MG63 (cell line): ENCODE measurements around the gene SEC24A. TPM values are rescaled to one million over a fixed set of nuclear protein-coding genes. Genes with fewer than 3 reads are reported as not detected.

Experiments
- DNase-seq: peaks from one replicate; pipeline ENCODE4 v3.0.0-alpha.2; 2020
- H3K27me3 ChIP-seq: fragments of 250-450 bp; sonication (Bioruptor Pico); 2 replicates; pipeline ENCODE4 v1.5.1; 2020; ENCODE audit warnings: mild to moderate bottlenecking, moderate library complexity
- H3K36me3 ChIP-seq: fragments of 250-450 bp; sonication (Bioruptor Pico); 2 replicates; pipeline ENCODE4 v1.5.1; 2020; ENCODE audit warnings: mild to moderate bottlenecking, moderate library complexity
- H3K4me3 ChIP-seq: fragments of 250-450 bp; sonication (Bioruptor Pico); 2 replicates; pipeline ENCODE4 v1.5.1; 2020; ENCODE audit warnings: mild to moderate bottlenecking, moderate library complexity
- H3K9me3 ChIP-seq: fragments of 250-450 bp; sonication (Bioruptor Pico); 2 replicates; pipeline ENCODE4 v1.5.1; 2020; ENCODE audit warnings: mild to moderate bottlenecking, moderate library complexity
- total RNA-seq: library from RNA; depleted of rRNA; stranded (reverse); fragments of >200 nt; shearing (Covaris generic); gene quantifications from 2 replicates; pipeline ENCODE4 v1.2.3, GENCODE V29; 2014; ENCODE audit warnings: low replicate concordance; rRNA removed

SEC24A gene
- total RNA-seq, 1 experiment from 2014 or later = 11.7 TPM

DNA sequence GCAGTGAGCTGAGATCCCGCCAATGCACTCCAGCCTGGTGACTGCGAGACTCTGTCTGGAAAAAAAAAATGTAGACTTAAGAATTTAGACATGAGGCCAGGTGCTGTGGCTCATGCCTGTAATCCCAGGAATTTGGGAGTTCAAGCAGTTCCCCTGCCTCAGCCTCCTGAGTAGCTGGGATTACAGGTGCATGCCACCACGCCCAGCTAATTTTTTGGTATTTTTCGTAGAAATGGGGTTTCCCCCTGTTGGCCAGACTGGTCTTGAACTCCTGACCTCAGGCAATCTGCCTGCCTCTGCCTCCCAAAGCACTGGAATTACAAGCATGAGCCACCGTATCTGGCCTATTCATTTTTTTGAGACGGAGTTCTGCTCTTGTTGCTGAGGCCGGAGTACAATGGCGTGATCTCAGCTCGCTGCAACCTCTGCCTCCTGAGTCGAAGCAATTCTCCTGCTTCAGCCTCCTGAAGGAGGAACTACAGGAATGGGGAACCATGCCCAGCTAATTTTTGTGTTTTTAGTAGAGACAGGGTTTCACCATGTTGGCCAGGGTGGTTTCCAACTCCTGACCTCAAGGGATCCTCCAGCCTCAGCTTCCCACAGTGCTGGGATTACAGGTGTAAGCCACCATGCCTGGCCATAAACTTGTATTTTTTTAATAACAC is 124.0 kb downstream of the SEC24A start:
- H3K4me3 ChIP-seq = no peak overlapping the region
- H3K36me3 ChIP-seq = peaks cover 93% of the 10 kb centered on the region
- H3K27me3 ChIP-seq = no peaks in the 10 kb centered on the region
- no peaks in the 10 kb centered on the region for H3K9me3 ChIP-seq
- DNase-seq = no peak

DNA sequence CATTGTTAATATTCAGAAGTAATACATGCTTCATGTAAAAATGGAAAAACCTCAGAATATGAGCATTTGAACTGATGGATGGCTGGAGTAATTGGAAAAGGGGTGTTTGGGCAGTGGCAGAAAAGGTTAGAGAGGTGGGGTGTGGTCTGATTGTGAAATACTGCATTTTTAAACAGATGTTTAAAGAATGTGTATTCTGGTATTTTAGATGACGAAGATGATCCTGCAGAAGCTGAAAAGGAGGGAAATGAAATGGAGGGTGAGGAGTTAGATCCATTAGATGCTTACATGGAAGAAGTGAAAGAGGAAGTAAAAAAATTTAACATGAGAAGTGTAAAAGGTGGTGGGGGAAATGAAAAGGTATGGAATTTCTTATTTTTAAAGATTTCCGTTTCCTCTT is 128.8 kb downstream of the SEC24A start:
- Histone ChIP-seq H3K4me3 (no peak overlapping the region), H3K36me3 (peaks cover 90% of the 10 kb centered on the region), H3K27me3 (no peaks in the 10 kb centered on the region), H3K9me3 (no peaks in the 10 kb centered on the region)
- no peak for DNase-seq

Other genes with a start within 250 kb of the SEC24A start
- gene CDKN2AIPNL, start 236.9 kb upstream of the SEC24A start, total RNA-seq = 116 and 161 TPM in 2 replicates
- gene JADE2, start 123.1 kb upstream of the SEC24A start, total RNA-seq = 42.0 and 47.4 TPM in 2 replicates
- gene SAR1B, start 16.0 kb upstream of the SEC24A start, total RNA-seq = 81.1 and 98.2 TPM in 2 replicates
- 29.8 and 59.6 TPM in 2 replicates for gene CAMLG, start 89.8 kb downstream of the SEC24A start, total RNA-seq
- gene DDX46, start 110.0 kb downstream of the SEC24A start, total RNA-seq = 14.3 and 16.4 TPM in 2 replicates
- gene C5orf24, start 197.2 kb downstream of the SEC24A start, total RNA-seq = 26.2 and 37.6 TPM in 2 replicates
- 115 and 231 TPM in 2 replicates for gene TXNDC15, start 225.6 kb downstream of the SEC24A start, total RNA-seq